GM18873 (cell line): ENCODE data around the gene ABCC10.

Source experiments
- ATAC-seq: cut with Tn5 transposase; IDR thresholded peaks from one replicate; pipeline ENCODE4 v1.9.1; 2021; ENCODE audit warnings: mild to moderate bottlenecking, moderate library complexity, moderate number of reproducible peaks; ENCODE audit not compliant: unreplicated experiment, low FRiP score

Gene ABCC10

GRCh38 chr6:43467752-43468151, 40.4 kb downstream of the ABCC10 start:
- no peak for ATAC-seq

DNA sequence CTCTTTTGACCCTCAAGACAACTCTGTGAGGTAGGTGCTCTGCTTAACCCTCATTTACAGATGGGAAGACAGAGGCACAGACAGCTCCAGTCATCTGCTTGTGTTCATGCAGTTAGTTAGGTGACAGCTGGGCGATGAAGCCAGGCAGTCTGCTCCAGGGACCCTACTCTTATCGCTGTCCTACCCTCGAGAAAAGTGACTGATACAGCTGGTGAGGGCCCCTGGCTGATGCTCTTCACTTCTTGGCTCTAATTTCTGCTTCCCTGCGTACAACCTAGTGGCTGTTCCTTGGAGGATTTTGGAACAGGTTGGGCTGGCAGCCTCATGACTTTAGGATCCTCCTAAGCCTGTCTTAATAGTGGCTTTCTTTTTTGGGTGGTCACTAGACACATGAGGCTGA, 40.9 kb downstream of the ABCC10 start:
- ATAC-seq, result no peak

- no peak for ATAC-seq
Observed at GRCh38 chr6:43468748-43469681, 41.7 kb downstream of the ABCC10 start.

- ATAC-seq, result no peak
Observed at GRCh38 chr6:43469947-43470346, 42.6 kb downstream of the ABCC10 start.

- ATAC-seq, result no peak
Observed at GRCh38 chr6:43471399-43471798, 44.1 kb downstream of the ABCC10 start.

GRCh38 chr6:43472515-43472914, 45.2 kb downstream of the ABCC10 start:
- no peak for ATAC-seq

DNA sequence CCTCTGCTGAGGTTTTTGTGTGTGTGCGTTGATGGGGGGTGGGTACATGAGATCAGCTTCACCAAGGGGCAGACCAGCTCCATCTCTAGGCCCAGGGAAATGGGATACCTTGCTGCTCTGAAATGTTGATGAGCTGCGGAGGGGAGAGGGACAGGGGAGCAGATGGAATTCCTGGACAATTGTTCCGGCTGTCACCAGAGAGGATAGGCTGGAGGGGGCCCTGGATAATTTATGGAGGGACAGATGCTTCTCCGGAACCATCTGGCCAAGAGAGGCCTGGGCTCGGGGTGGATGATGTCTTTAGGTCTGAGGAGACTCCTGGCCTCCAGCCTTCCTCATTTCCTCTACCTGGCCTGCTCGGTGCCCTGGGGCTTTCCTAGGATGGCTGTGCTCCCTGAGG, 48.2 kb downstream of the ABCC10 start:
- no peak for ATAC-seq

DNA sequence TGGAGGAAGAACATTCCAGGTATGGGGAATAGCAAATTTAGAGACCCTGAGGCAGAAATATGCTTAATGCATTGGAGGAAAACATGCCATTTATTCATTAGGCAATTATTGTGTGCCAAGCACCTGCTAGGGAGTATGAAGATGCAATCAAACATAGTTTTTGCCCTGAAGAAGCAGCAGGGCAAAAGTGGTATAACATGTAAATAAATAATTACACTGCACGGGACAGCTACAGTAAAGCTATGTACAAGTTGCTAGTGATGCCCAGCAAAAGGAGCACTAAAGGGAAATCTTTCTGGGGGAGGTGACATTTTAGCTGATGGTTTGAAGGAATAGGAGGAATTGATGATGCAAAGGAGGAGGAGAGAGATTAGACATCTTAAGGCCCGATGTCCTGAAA, 49.4 kb downstream of the ABCC10 start:
- ATAC-seq, result no peak

GRCh38 chr6:43477235-43478007, 50.1 kb downstream of the ABCC10 start, which contains the start of gene TJAP1:
Gene TJAP1, plus strand, starts transcription at chr6:43477570. Its CDS starts 21,432 bp downstream, at chr6:43499002.
- ATAC-seq, result peak; percentile 59

DNA sequence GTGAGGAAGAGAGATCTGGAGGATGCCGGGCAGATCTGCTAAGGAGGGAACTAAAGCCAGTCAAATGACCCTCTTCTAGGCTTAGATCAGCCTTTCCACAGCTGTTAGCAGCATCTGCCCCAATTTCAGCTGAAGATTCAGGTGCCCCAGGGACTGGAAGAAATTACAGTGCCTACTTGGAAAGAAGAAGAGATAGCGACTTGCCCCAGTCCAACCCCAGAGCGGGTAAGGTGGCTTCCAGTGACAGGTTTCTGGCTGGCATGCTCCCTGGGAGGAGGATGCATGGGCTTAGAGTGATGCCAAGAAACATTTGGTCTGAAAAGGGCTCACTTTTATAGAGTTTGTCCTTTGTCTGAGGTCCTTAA, 50.6 kb downstream of the ABCC10 start:
- ATAC-seq, result no peak

GRCh38 chr6:43481075-43481474, 53.7 kb downstream of the ABCC10 start:
- no peak for ATAC-seq

DNA sequence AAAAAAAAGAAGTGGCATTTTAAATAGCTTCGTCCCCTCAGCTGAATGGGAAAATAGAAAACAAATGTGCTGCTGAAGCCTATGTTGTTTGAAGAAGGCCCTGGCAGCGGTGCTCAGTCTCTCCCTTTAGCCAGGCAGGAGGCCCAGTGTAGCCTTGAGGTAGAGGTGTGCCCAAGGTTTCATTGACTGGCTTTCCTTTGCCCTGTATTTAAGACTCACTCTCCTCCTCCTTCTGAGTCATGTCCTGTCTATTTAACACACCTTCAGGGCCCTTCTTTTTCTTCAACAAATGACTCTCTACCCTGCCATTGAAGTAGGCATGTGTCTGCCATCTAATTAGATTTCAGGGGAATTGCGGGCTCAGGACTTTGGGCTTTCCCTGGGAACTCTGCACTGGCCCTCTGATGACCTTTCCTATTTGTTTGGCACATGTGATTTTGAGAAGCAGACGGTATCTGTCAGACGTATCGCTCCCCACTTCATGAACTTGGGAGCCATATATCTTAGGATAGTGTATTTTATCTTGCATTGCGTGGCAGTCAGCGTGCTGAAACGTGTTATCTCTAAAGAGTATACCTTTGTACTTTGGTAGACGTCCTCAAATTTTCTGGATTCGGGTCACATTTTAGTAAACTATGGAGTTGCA, 54.4 kb downstream of the ABCC10 start:
- ATAC-seq, result no peak

- no peak for ATAC-seq
Observed at GRCh38 chr6:43488667-43489276, 61.4 kb downstream of the ABCC10 start.

DNA sequence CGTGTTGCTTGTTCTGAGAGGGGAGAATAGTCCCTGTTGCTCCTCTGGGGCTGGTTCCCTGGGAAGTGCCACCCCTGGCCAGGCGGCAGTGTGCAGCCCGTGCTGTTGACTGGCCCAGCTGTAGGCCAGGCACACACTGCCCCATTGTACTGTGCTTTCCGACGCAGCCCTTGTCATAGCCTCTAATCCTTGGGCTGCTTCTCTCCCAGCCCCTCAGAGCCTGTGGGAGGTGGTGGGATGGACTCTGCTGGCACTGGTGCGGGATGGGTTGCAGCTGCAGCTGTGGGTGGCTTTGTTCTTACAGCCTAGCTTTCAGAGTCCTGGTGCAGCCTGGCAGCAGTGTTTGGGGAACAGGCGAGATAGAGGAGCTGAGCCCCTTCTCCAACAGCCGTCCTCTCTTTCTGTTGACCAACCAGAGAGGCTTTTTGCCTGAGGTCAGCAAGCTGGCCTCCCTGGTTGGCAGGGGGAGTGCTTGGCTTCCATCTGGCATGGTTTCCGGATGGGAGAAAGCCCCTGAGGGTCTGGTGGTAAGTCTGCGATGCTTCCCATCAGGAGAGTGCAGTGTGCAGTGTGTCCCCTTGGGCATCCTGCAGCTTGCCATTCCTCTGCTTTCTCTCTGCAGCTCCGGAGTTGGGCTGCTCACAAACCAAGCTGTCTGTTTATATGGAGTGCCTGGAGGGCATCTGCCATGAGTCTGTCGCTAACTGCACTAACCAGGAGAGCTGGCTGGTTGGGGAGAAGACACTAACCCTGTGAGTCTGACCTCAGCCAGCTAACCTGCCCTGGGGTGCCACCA, 62.1 kb downstream of the ABCC10 start:
- no peak for ATAC-seq

- ATAC-seq, result no peak
Observed at GRCh38 chr6:43490523-43490939, 63.2 kb downstream of the ABCC10 start.

DNA sequence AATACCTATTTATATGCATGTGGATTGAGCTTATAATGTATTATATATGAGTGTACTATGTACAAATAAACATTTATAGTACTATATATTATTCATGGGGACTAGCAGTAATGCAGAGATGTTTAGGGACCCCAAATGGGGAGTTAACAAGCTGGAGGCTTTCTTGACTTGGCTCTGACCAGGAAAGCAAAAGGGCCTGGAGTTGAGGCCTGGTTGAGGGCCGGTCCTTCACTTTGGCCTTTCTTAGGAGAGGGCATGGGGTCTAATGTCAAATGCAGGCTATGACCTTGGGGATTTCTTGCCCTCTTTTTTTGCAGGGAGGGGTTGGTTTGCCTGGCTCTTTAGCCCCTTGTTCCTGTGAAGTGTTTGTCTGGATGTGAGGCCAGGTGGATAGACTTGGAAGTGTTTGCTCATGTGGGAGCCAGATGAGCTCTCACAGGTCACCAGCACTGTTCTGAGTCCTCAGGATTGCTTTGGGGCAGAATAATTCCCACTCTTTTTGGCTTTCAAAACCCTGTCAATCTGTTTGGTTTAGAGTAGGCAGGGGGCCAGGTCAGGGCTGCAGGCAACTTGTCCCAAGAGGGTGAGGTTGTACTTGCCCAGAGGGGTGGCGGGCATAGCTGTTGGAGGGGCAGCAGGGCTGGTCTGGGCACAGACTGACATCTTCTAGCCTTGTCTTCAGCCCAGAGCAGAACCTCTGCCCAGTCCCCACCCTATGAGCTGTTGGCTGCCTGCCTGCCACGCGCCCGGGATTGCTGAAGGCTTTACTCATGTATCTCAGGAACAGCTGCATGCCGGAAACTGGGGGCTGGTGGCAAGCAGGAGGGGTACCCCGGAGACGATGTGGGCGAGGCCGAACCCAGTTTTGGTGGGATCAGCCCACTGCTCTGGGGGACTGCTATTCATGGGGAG, 64.7 kb downstream of the ABCC10 start:
- no peak for ATAC-seq

DNA sequence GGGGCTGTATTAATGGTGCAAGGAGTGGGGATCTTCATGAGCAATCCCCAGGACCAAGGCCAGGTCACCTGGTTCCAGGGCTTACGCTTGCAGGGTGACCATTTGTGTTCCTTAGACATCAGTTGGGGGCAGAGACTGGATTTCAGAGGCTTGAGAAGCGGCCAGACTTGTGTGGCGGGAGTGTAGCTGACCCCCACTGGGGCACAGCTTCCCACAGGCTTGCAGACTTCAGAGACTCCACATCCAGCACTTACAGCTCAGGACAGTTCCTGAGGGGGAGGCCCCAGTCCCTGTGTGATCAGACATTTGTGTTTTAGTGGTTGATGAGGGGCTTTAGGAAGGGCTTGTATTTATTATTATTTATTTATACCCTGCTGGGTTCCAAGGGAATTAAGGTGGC, 65.3 kb downstream of the ABCC10 start:
- no peak for ATAC-seq

DNA sequence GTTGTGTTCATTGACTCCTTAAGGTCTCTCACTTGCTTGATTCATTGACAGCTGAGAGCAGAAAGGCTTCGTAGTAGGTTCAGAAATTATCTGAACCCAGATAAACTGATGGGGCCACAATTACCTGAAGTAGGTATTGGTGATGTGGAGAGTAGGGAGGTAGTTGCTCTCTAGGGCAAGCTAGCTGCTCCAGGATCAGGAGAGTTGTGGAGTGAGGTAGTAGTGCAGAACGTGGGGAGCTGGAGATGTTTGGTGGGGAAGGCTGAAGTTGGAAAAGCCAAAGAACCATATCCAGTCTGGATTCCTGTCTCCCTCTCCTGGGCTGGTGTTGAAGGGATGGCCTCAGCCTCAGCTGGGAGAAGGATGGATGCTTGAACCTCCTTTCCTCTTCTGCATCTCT, 65.9 kb downstream of the ABCC10 start:
- ATAC-seq, result no peak

DNA sequence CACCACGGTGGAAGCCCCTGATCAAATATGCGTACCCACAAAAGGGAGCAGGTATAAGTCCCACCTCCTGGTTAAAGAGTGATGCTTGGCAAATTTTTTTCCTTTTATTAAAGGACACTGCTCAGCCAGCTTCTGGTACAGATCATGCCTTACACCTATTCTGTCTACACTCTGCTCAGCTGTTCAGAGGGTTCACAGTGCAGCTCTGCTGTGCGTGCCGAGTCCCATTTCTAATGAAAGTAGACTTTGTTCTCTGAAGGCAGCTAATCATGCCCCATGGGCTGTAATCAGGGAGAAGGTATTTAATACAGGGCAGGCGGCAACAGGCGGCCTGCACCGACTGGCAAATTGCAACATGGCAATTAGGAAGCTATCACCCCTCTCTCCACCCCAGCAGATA, 66.5 kb downstream of the ABCC10 start:
- no peak for ATAC-seq
